ENCODE measurements around the gene GNAL.

- TF ChIP-seq EZH2phosphoT487 (IDR thresholded peaks at IDR 0.05; ENCODE audit: borderline replicate concordance, low read length): no peak
- TF ChIP-seq CTCF (IDR thresholded peaks at IDR 0.05; ENCODE audit: low read depth, low read length, poor library complexity, severe bottlenecking): no peak
Observed at GRCh38 chr18:11839556-11839955, 150.5 kb downstream of the GNAL start.

Measured in DOHH2 (cell line).